ENCODE data around the gene PRRT3.

DNA sequence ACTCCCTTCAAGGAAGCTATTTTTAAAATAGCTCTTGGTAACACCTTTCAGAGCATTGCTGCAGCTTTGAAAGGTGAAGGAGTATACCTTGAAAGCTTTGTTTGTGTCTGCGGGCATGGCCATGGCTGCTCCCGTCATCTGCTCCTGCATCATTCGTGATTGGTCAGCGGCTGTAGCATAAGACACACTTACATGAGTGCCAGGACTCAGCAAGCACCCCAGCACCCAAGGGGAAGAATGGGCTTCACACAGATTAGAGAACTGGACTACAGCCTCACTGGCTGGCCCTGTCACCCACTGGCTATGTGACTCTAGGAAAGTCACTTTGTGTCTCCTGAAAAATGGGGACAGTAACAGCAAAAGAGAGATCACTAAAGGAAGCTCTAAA lies 17.4 kb upstream of the PRRT3 start:
- TF ChIP-seq RAD21 (IDR thresholded peaks at IDR 0.05; ENCODE audit: low read length) (no peak), POLR2A (IDR thresholded peaks at IDR 0.05; ENCODE audit: low read depth, low read length) (no peak), RFX5 (IDR thresholded peaks at IDR 0.05; ENCODE audit: low read depth, low read length) (no peak), MXI1 (IDR thresholded peaks at IDR 0.05; ENCODE audit: borderline replicate concordance, low read depth, low read length) (no peak), MAFK (IDR thresholded peaks at IDR 0.05; ENCODE audit: low read depth, low read length) (no peak), NFE2L2 (IDR thresholded peaks at IDR 0.05; ENCODE audit: low read depth, low read length) (no peak), FOS (IDR thresholded peaks at IDR 0.05; ENCODE audit: low read depth, low read length) (no peak), RCOR1 (IDR thresholded peaks at IDR 0.05; ENCODE audit: insufficient replicate concordance, low read length) (no peak), CHD1 (IDR thresholded peaks at IDR 0.05; ENCODE audit: low read depth, low read length) (no peak), MAZ (IDR thresholded peaks at IDR 0.05; ENCODE audit: borderline replicate concordance, low read depth, low read length) (no peak)
- TF ChIP-seq, protein P1, sequence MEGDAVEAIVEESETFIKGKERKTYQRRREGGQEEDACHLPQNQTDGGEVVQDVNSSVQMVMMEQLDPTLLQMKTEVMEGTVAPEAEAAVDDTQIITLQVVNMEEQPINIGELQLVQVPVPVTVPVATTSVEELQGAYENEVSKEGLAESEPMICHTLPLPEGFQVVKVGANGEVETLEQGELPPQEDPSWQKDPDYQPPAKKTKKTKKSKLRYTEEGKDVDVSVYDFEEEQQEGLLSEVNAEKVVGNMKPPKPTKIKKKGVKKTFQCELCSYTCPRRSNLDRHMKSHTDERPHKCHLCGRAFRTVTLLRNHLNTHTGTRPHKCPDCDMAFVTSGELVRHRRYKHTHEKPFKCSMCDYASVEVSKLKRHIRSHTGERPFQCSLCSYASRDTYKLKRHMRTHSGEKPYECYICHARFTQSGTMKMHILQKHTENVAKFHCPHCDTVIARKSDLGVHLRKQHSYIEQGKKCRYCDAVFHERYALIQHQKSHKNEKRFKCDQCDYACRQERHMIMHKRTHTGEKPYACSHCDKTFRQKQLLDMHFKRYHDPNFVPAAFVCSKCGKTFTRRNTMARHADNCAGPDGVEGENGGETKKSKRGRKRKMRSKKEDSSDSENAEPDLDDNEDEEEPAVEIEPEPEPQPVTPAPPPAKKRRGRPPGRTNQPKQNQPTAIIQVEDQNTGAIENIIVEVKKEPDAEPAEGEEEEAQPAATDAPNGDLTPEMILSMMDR (conservative IDR thresholded peaks at IDR 0.05; ENCODE audit: low read depth, low read length) = no peak
- TF ChIP-seq, protein P2, sequence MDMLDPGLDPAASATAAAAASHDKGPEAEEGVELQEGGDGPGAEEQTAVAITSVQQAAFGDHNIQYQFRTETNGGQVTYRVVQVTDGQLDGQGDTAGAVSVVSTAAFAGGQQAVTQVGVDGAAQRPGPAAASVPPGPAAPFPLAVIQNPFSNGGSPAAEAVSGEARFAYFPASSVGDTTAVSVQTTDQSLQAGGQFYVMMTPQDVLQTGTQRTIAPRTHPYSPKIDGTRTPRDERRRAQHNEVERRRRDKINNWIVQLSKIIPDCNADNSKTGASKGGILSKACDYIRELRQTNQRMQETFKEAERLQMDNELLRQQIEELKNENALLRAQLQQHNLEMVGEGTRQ (IDR thresholded peaks at IDR 0.05; ENCODE audit: low read depth, low read length) = no peak
